Fibroblast of lung (primary cell): ENCODE results near the gene EMP3. TPM values are rescaled to one million over a fixed set of nuclear protein-coding genes. Genes with fewer than 3 reads are reported as not detected.

Experiments
- DNase-seq, 2 donors: peaks; one replicate each; pipeline versions ENCODE4 v3.0.0 to v3.0.0-alpha.2; 2010; ENCODE audit warnings: low read depth in 2 of 2
- H2AFZ ChIP-seq: 2 replicates; pipeline ENCODE4 v1.5.1; 2012; ENCODE audit warnings: low read length, control low read depth, inconsistent platforms
- H3K27ac ChIP-seq: 2 replicates; pipeline ENCODE4 v1.5.1; 2011; ENCODE audit warnings: low read length, control low read depth; ENCODE audit not compliant: insufficient read depth
- H3K27me3 ChIP-seq: 2 replicates; pipeline ENCODE4 v1.5.1; 2011; ENCODE audit warnings: mild to moderate bottlenecking, low read length; ENCODE audit not compliant: control insufficient read depth, insufficient read depth
- H3K36me3 ChIP-seq: 2 replicates; pipeline ENCODE4 v1.5.1; 2011; ENCODE audit warnings: low read length; ENCODE audit not compliant: control insufficient read depth, insufficient read depth
- H3K4me1 ChIP-seq: 2 replicates; pipeline ENCODE4 v1.5.1; 2011; ENCODE audit warnings: low read length; ENCODE audit not compliant: control insufficient read depth, insufficient read depth; ENCODE audit errors: extremely low read depth
- H3K4me2 ChIP-seq: 2 replicates; pipeline ENCODE4 v1.5.1; 2011; ENCODE audit warnings: low read length, control low read depth; ENCODE audit not compliant: insufficient read depth; ENCODE audit errors: extremely low read depth
- H3K4me3 ChIP-seq, 4 experiments: fragments of 200-600 bp in 1 of 4; sonication (generic) in 1 of 4; replicated peaks in 1 of 4; 2 replicates each; pipeline ENCODE4 v1.5.1; 2011 to 2016; ENCODE audit warnings: low read length in 4 of 4, low read depth in 3 of 4, mild to moderate bottlenecking in 3 of 4, control low read depth in 2 of 4, inconsistent platforms in 1 of 4, mixed read lengths in 1 of 4; ENCODE audit not compliant: insufficient read depth in 1 of 4; ENCODE audit errors: control extremely low read depth in 1 of 4
- H3K79me2 ChIP-seq: 2 replicates; pipeline ENCODE4 v1.5.1; 2012; ENCODE audit warnings: mild to moderate bottlenecking, low read length, inconsistent platforms; ENCODE audit not compliant: control insufficient read depth, insufficient read depth
- H3K9ac ChIP-seq: 2 replicates; pipeline ENCODE4 v1.5.1; 2011; ENCODE audit warnings: mild to moderate bottlenecking, low read length, control low read depth; ENCODE audit not compliant: insufficient read depth
- H3K9me3 ChIP-seq: 2 replicates; pipeline ENCODE4 v1.5.1; 2012; ENCODE audit warnings: low read depth, low read length; ENCODE audit not compliant: control insufficient read depth, insufficient read depth
- H4K20me1 ChIP-seq: 2 replicates; pipeline ENCODE4 v1.5.1; 2011; ENCODE audit warnings: low read length; ENCODE audit not compliant: control insufficient read depth, insufficient read depth; ENCODE audit errors: extremely low read depth
- CTCF ChIP-seq, 2 donors: IDR thresholded peaks in 1 of 2; conservative IDR thresholded peaks in 1 of 2; 1 replicate in 1 of 2; 2 replicates in 1 of 2; pipeline ENCODE4 v1.5.1; 2011 to 2012; ENCODE audit warnings: low read length in 2 of 2, control low read depth in 1 of 2, inconsistent platforms in 1 of 2, low read depth in 1 of 2, mild to moderate bottlenecking in 1 of 2
- EZH2 ChIP-seq: IDR thresholded peaks from 2 replicates; pipeline ENCODE4 v1.5.1; 2012; ENCODE audit warnings: low read length, control low read depth, mild to moderate bottlenecking; ENCODE audit errors: missing control alignments
- polyA plus RNA-seq, 2 donors: library from polyadenylated mRNA; depleted of rRNA in 1 of 2; stranded (reverse) in 1 of 2; unstranded in 1 of 2; fragments of >200 nt; gene quantifications; 2 replicates each; pipeline ENCODE4 v1.2.1, GENCODE V29; 2011 to 2012; ENCODE audit warnings: missing spikeins in 1 of 2
- total RNA-seq: library from RNA; depleted of rRNA; stranded (reverse); fragments of >200 nt; gene quantifications from 2 replicates; pipeline ENCODE4 v1.2.1, GENCODE V29; 2014

EMP3 gene
- total and polyA plus RNA-seq, 2 donors (not counting 1 experiment from before 2014, with no cell fraction given) = 246 to 303 TPM

DNA sequence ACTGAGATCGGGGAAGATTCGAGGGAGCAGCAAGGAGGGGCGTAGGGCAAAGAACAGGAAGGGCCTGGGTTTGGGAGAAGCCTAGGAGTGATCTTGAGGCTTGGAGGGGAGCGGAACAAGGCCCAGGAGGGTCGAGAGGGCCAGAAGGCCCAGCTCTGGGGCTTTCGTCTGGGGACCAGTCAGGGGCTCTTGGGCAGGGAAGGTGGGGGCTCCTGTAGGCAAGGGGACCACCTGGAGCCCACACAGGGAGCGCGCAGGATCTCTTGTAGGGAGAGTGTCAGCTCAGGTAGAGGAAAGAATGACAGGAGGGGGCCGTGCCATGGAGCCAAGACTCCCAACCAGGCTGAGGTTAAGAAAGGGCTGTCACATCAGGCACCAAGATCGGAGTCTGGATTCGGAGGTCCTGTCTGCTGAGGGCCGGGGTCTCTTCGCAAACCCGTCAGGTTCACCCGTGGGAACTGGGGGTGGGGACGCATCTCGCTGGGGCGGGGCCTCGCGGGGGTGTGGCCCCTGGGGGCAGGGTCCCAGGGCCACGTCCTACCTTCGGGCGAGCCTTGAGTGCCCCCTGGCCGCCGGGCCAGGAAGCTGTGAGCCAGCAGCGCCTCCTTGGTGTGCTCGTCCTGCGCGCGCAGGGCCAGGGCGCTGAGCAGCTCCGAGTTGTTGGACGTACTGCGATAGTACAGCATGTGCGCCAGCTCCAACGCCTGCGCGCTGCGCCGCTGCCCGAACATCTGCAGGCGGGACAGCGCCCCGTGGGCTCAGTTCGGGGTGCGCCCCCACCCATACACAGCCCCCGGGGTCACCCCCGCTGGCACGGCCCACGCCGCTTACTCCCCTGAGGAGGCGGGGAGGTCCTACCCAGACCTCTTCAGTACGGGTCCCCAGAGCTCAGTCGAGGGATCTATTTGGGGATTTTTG, 8.4 kb downstream of the EMP3 start:
- DNase-seq = peak; percentile 90 to 93
- no peaks in the 10 kb centered on the region for H4K20me1 ChIP-seq
- H3K4me1 ChIP-seq = peaks cover 19% of the 10 kb centered on the region
- peaks cover 10% of the 10 kb centered on the region for H3K79me2 ChIP-seq
- peak overlapping the region; percentile 57 for H3K9ac ChIP-seq
- H3K36me3 ChIP-seq = peaks cover 10% of the 10 kb centered on the region
- H3K27me3 ChIP-seq = no peaks in the 10 kb centered on the region
- H3K4me2 ChIP-seq = peak overlapping the region; percentile 81
- no peaks in the 10 kb centered on the region for H3K9me3 ChIP-seq
- peak overlapping the region; percentile 45 for H2AFZ ChIP-seq
- H3K4me3 ChIP-seq = peak overlapping the region; percentile 43 to 53 (median 44)
- H3K27ac ChIP-seq = no peak overlapping the region
- TF ChIP-seq EZH2 (no peak), CTCF (conservative IDR thresholded peaks at IDR 0.05 in 1 of 2, IDR thresholded peaks at IDR 0.05 in 1 of 2; ENCODE audit: low read depth in 1 of 2, low read length in 2 of 2) (peak; percentile 67 to 74)

- no peak for TF ChIP-seq EZH2
- TF ChIP-seq CTCF (conservative IDR thresholded peaks at IDR 0.05 in 1 of 2, IDR thresholded peaks at IDR 0.05 in 1 of 2; ENCODE audit: low read depth in 1 of 2, low read length in 2 of 2) = no peak
- Histone ChIP-seq H2AFZ (no peak overlapping the region), H3K79me2 (no peaks in the 10 kb centered on the region), H3K4me1 (peaks cover 3% of the 10 kb centered on the region), H3K9ac (no peak overlapping the region), H3K27me3 (no peaks in the 10 kb centered on the region), H4K20me1 (no peaks in the 10 kb centered on the region), H3K4me3 (no peak overlapping the region), H3K27ac (no peak overlapping the region), H3K36me3 (no peaks in the 10 kb centered on the region), H3K9me3 (no peaks in the 10 kb centered on the region), H3K4me2 (no peak overlapping the region)
- no peak for DNase-seq
Measured at GRCh38 chr19:48338253-48338755, 13.0 kb downstream of the EMP3 start.

DNA sequence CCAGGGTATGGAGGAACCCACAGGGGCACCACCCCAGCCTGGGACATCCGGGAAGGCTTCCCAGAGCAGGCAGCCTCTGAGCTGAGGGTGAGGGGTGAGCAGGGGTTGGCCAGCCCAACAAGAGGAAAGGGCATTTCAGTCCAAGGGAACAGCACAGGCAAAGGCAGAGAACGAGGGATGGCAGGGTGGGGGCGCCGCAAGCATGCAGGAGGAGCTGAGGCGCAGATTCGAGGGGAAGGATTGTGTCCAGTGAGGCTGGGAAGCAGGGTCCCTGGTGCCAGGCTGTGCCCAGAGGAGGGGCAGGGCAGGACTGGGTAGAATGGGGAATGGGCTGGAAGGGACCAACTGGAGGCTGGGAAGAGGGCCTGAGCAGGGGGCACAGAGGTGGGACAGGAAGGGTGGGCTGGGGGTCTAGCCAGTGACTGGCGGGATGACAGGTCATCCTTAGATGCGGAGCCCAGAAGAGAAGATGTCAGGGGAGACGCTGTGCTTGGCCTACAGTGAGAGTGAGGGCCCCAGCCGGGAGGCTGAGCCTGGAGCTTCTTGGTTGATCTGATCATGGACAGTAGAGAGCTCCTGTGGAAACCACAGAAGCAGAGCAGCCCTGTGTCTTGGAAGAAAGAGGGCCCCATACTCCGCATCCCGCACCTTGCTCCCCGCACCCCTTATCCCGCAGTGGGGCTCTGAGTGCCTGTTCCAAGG, 13.6 kb downstream of the EMP3 start:
- no peak overlapping the region for H3K27ac ChIP-seq
- H2AFZ ChIP-seq = no peak overlapping the region
- DNase-seq = no peak
- no peaks in the 10 kb centered on the region for H3K27me3 ChIP-seq
- no peak overlapping the region for H3K4me3 ChIP-seq
- H3K79me2 ChIP-seq = no peaks in the 10 kb centered on the region
- no peak overlapping the region for H3K4me2 ChIP-seq
- TF ChIP-seq EZH2 (no peak), CTCF (conservative IDR thresholded peaks at IDR 0.05 in 1 of 2, IDR thresholded peaks at IDR 0.05 in 1 of 2; ENCODE audit: low read depth in 1 of 2, low read length in 2 of 2) (no peak)
- no peak overlapping the region for H3K9ac ChIP-seq
- H3K36me3 ChIP-seq = no peaks in the 10 kb centered on the region
- no peaks in the 10 kb centered on the region for H3K4me1 ChIP-seq
- H3K9me3 ChIP-seq = no peaks in the 10 kb centered on the region
- H4K20me1 ChIP-seq = no peaks in the 10 kb centered on the region
